Body of pancreas (tissue), 4 donors: Measurements from ENCODE around the gene KLHDC2. TPM values are rescaled to one million over a fixed set of nuclear protein-coding genes. Genes with fewer than 3 reads are reported as not detected.
A peak's percentile ranks its signal among the peaks of the same experiment; 100 is the strongest.
"Not testable (repeated sequence)": the region's sequence is repeated elsewhere in the genome, so short reads cannot be mapped to it uniquely, and the experiment has no call there.

Experiments used
- ATAC-seq: fragments of 150-250 bp; one replicate; pipeline ENCODE4 v1.9.1; 2016
- DNase-seq, 4 donors: peaks; one replicate each; pipeline ENCODE4 v3.0.0-alpha.2; 2019
- H3K27ac ChIP-seq, 4 donors: fragments of 200-600 bp; sonication (generic); 1 replicate in 3 of 4; 2 replicates in 1 of 4; pipeline versions ENCODE4 v1.5.1 to v1.6.1; 2016 to 2019; ENCODE audit warnings: mild to moderate bottlenecking in 1 of 4, mixed read lengths in 1 of 4, moderate library complexity in 1 of 4
- H3K27me3 ChIP-seq, 2 donors: fragments of 200-600 bp; sonication (generic); one replicate each; pipeline ENCODE4 v1.6.0; 2016; ENCODE audit warnings: mild to moderate bottlenecking in 1 of 2
- H3K36me3 ChIP-seq, 2 donors: fragments of 200-600 bp; sonication (generic); replicated peaks in 1 of 2; 2 replicates each; pipeline ENCODE4 v1.5.1; 2016; ENCODE audit warnings: low read depth in 2 of 2; ENCODE audit not compliant: insufficient read depth in 1 of 2
- H3K4me1 ChIP-seq: fragments of 200-600 bp; sonication (generic); one replicate; pipeline ENCODE4 v1.6.0; 2016
- H3K4me3 ChIP-seq, 2 donors: fragments of 200-600 bp; sonication (generic); 1 replicate in 1 of 2; 2 replicates in 1 of 2; pipeline ENCODE4 v1.5.1; 2016 to 2019
- H3K9me3 ChIP-seq, 3 donors: fragments of 200-600 bp; sonication (generic); 1 replicate in 2 of 3; 2 replicates in 1 of 3; pipeline ENCODE4 v1.5.1; 2016
- CTCF ChIP-seq, 7 experiments: fragments of 450-650 bp in 4 of 7; fragments of 200-600 bp in 3 of 7; sonication (generic) in 3 of 7; IDR thresholded peaks; one replicate each; pipeline ENCODE4 v1.5.1; 2016 to 2019; ENCODE audit warnings: antibody characterized with exemption in 7 of 7
- POLR2A ChIP-seq, 3 donors: fragments of 450-650 bp; IDR thresholded peaks; one replicate each; pipeline ENCODE4 v1.6.1; 2016; ENCODE audit warnings: antibody characterized with exemption in 3 of 3, mild to moderate bottlenecking in 2 of 3
- WGBS, 2 donors: methylation state at CpG; one replicate each; pipeline ENCODE4 v1.1.5; 2017; 5-methylcytosine and 5-hydroxymethylcytosine counted together
- intact Hi-C: fragments of 100-400 bp; cut with DNase I; formaldehyde crosslinking; loops from one replicate; pipeline ENCODE4 v1.15.1; 2023
- total RNA-seq, 2 donors: library from RNA; depleted of rRNA; stranded (reverse); fragments of >200 nt; gene quantifications; one replicate each; pipeline ENCODE4 v1.1.0, GENCODE V29; 2016

The KLHDC2 gene
- total RNA-seq, 2 donors from 2014 or later, result 38.6 to 90.0 TPM

DNA sequence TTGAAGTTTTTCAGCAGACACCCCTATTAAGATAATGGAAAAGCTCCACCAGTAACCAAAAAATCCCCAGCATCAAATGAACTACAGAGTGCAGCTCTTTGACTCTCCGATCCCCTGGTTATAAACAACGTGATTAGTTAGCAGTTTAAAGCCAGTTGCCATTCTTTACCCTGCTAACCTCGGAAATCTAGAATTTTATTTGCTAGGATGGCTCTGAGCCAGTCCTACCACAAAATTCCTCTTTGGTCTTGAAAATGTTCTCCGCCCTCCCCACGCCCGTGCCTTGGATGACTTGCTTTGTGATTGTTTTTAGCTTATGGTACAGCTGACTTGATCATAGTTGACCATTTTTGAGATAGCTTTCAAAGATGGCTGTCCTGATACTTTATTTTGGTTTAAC is 1.2 kb downstream of the KLHDC2 start:
- no peaks in the 10 kb centered on the region for H3K27me3 ChIP-seq
- WGBS, 2 donors, result 4 to 9% methylated on average over 6 of the region's 6 CpGs
- no peak for TF ChIP-seq POLR2A (IDR thresholded peaks at IDR 0.05)
- no peak for TF ChIP-seq CTCF (IDR thresholded peaks at IDR 0.05)
- H3K4me1 ChIP-seq, result peaks cover 41% of the 10 kb centered on the region
- ATAC-seq (no peak), DNase-seq (no peak)
- H3K9me3 ChIP-seq, result no peaks in the 10 kb centered on the region
- intact Hi-C loops, result loop anchor here (10.0 kb wide), 2 partner anchors 64 to 124 kb away; no protein-coding TSS in a partner anchor
- peak overlapping the region; percentile 60 to 90 for H3K4me3 ChIP-seq
- peak overlapping the region; percentile 88 to 99 (median 92) for H3K27ac ChIP-seq
- H3K36me3 ChIP-seq, result no peaks in the 10 kb centered on the region

DNA sequence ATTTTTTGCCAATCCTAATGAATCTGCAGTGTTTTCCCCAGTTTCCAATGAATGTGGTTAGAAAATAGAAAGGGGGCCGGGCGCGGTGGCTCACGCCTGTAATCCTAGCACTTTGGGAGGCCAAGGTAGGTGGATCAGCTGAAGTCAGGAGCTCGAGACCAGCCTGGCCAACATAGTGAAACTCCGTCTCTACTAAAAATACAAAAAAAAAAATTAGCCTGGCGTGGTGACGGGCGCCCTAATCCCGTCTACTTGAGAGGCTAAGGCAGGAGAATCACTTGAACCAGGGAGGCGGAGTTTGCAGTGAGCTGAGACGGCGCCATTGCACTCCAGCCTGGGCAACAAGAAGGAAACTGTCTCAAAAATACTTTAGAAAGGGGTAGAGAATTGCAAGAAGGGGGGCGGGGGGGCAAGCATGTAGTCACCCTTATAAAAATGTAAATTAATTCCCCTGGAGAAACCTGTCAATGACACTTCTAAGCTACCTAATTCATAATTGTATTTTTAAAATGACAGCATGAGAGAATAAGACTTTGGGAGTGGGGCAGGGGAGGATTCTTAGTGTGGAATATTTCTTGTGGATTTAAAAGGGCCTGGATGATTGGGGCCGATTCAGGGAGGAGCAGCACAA is 1.7 kb downstream of the KLHDC2 start:
- Histone ChIP-seq H3K27ac (peak overlapping the region; percentile 88 to 99 (median 92)), H3K36me3 (peaks cover 0 to 3% of the 10 kb centered on the region in 2 donors), H3K9me3 (no peaks in the 10 kb centered on the region), H3K27me3 (no peaks in the 10 kb centered on the region), H3K4me3 (peak overlapping the region in 1 of 2 donors; percentile 90), H3K4me1 (peaks cover 44% of the 10 kb centered on the region)
- TF ChIP-seq CTCF (IDR thresholded peaks at IDR 0.05) (no peak), POLR2A (IDR thresholded peaks at IDR 0.05) (no peak)
- DNase-seq, result peak in 1 of 4 donors; percentile 37
- WGBS, 2 donors, result 20 to 30% methylated on average over 15 of the region's 15 CpGs
- intact Hi-C loops, result loop anchor here (10.0 kb wide), 2 partner anchors 65 to 125 kb away; no protein-coding TSS in a partner anchor
- no peak for ATAC-seq

GRCh38 chr14:49770212-49770817 is 2.4 kb downstream of the KLHDC2 start:
- WGBS, 2 donors, result 3 to 10% methylated on average over 4 of the region's 4 CpGs
- Histone ChIP-seq H3K36me3 (peaks cover 0 to 8% of the 10 kb centered on the region in 2 donors), H3K9me3 (no peaks in the 10 kb centered on the region), H3K27me3 (no peaks in the 10 kb centered on the region), H3K4me3 (no peak overlapping the region), H3K4me1 (peaks cover 44% of the 10 kb centered on the region), H3K27ac (peak overlapping the region; percentile 88 to 99 (median 92))
- intact Hi-C loops, result no loop called here
- ATAC-seq, result peak; percentile 48
- no peak for TF ChIP-seq CTCF (IDR thresholded peaks at IDR 0.05)
- peak in 2 of 3 donors; percentile 58 to 70 for TF ChIP-seq POLR2A (IDR thresholded peaks at IDR 0.05)
- peak; percentile 61 to 82 (median 68) for DNase-seq

DNA sequence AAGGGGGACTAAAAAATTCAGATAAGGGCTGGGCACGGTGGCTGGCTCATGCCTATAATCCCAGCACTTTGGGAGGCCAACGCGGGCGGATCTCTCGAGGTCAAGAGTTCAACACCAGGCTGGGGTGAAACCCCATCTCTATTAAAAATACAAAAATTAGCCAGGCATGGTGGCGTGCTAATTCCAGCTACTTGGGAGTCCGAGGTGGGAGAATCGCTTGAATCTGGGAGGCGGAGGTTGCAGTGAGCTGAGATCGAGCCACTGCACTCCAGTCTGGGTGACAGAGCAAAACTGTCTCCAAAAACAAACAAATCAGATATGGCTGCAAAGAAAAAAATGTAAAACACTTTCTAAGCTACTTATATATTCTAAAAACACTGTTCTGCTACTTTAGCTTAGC is 3.7 kb downstream of the KLHDC2 start:
- DNase-seq, H3K9me3 ChIP-seq, ATAC-seq, H3K36me3 ChIP-seq, H3K4me3 ChIP-seq, H3K27me3 ChIP-seq, intact Hi-C loops: not testable (repeated sequence)
- 75 to 78% methylated on average over 10 of the region's 10 CpGs for WGBS, 2 donors
- peak overlapping the region in 2 of 4 donors; percentile 20 to 99 for H3K27ac ChIP-seq
- peaks cover 42% of the 10 kb centered on the region for H3K4me1 ChIP-seq

DNA sequence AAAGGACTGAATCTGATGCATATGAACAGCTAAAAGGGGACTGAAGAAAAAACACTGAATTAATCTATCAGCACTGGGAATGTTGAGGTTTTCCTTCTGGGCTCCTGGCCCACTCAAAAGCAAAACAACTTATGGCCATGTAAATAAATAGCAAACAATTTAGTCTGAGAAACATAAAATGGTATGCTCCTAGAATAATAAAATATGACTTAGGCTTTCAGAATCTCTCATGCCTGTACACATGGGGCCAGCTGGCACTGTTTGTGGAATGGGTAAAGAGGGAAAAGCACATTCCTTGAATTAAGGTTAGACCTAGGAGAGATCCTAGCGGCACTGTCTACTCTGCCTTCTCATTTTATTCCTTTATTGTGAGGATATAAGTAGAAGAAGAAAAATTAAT is 6.2 kb downstream of the KLHDC2 start:
- DNase-seq, result no peak
- TF ChIP-seq POLR2A (IDR thresholded peaks at IDR 0.05) (no peak), CTCF (IDR thresholded peaks at IDR 0.05) (no peak)
- 86 to 100% methylated on average over 1 of the region's 1 CpG for WGBS, 2 donors
- no peaks in the 10 kb centered on the region for H3K27me3 ChIP-seq
- H3K4me1 ChIP-seq, result peaks cover 39% of the 10 kb centered on the region
- H3K27ac ChIP-seq, result no peak overlapping the region
- no peak for ATAC-seq
- intact Hi-C loops, result no loop called here
- H3K36me3 ChIP-seq, result peaks cover 0 to 22% of the 10 kb centered on the region in 2 donors
- no peak overlapping the region for H3K4me3 ChIP-seq
- H3K9me3 ChIP-seq, result no peaks in the 10 kb centered on the region
